Activated CD4-positive, alpha-beta memory T cell treated with anti-CD3 and anti-CD28 coated beads for 36 hours (primary cell): ENCODE data around the gene INSIG1. TPM values are rescaled to one million over a fixed set of nuclear protein-coding genes. Genes with fewer than 3 reads are reported as not detected.
A peak's percentile ranks its signal among the peaks of the same experiment; 100 is the strongest.

Experiments used
- CTCF ChIA-PET: fragments of 350-600 bp; sonication (Branson Sonifier 250); formaldehyde crosslinking; loops from one replicate; lab custom pipeline; 2021; ENCODE audit warnings: antibody characterized with exemption, inconsistent platforms; lab: Charles Lee
- POLR2A ChIA-PET: fragments of 350-600 bp; sonication (Branson Sonifier 250); formaldehyde crosslinking; loops from one replicate; lab custom pipeline; 2021; ENCODE audit warnings: antibody characterized with exemption; lab: Charles Lee
- DNase-seq: peaks from one replicate; pipeline ENCODE4 v3.0.0-alpha.2; 2020
- H3K27ac Mint-ChIP-seq: one replicate; pipeline ENCODE4 v1.8.0; 2021; ENCODE audit warnings: mixed read lengths
- H3K27me3 Mint-ChIP-seq: one replicate; pipeline ENCODE4 v1.8.0; 2021; ENCODE audit warnings: mixed read lengths
- H3K36me3 Mint-ChIP-seq: one replicate; pipeline ENCODE4 v1.8.0; 2021; ENCODE audit warnings: mixed read lengths
- H3K4me1 Mint-ChIP-seq: one replicate; pipeline ENCODE4 v1.8.0; 2021; ENCODE audit warnings: low read depth, mixed read lengths
- H3K4me3 Mint-ChIP-seq: one replicate; pipeline ENCODE4 v1.8.0; 2021; ENCODE audit warnings: mild to moderate bottlenecking, mixed read lengths
- H3K9me3 Mint-ChIP-seq: one replicate; pipeline ENCODE4 v1.8.0; 2021; ENCODE audit warnings: mixed read lengths
- intact Hi-C: fragments of 100-400 bp; cut with micrococcal nuclease; formaldehyde crosslinking; loops from one replicate; pipeline ENCODE4 v1.15.1; 2023
- total RNA-seq, 2 experiments: library from RNA; stranded (reverse); gene quantifications; one replicate each; pipeline ENCODE4 v1.2.3, GENCODE V29; 2021

INSIG1 gene
- total RNA-seq, 2 experiments from 2014 or later, result 94.9 to 96.9 TPM

GRCh38 chr7:155296788-155297516 is 726 bp upstream of the INSIG1 start:
- Mint-ChIP-seq H3K27me3 (no peaks in the 10 kb centered on the region), H3K9me3 (no peaks in the 10 kb centered on the region), H3K4me3 (peak overlapping the region; percentile 84), H3K36me3 (peaks cover 30% of the 10 kb centered on the region), H3K27ac (peak overlapping the region; percentile 88), H3K4me1 (peaks cover 31% of the 10 kb centered on the region)
- POLR2A ChIA-PET, result interaction anchor here (0.5 to 4.4 kb wide), 15 partner anchors 10 to 369 kb away, joined by 3 to 111 read pairs (median 4); partner anchors contain the start of gene PAXIP1
- CTCF ChIA-PET, result interaction anchor here (0.7 to 4.4 kb wide), 9 partner anchors 10 to 384 kb away, joined by 3 to 28 read pairs (median 4); no protein-coding TSS in a partner anchor
- peak; percentile 92 for DNase-seq
- intact Hi-C loops, result loop anchor here (1.0 to 10.0 kb wide), 5 partner anchors 14 to 1595 kb away; partner anchors contain the start of gene LMBR1

GRCh38 chr7:155298288-155298833 is 683 bp downstream of the INSIG1 start:
- DNase-seq, result no peak
- Mint-ChIP-seq H3K4me1 (peaks cover 33% of the 10 kb centered on the region), H3K36me3 (peaks cover 39% of the 10 kb centered on the region), H3K4me3 (peak overlapping the region; percentile 93), H3K27ac (peak overlapping the region; percentile 96), H3K9me3 (no peaks in the 10 kb centered on the region), H3K27me3 (no peaks in the 10 kb centered on the region)
- ChIA-PET CTCF (interaction anchor here (1.0 to 4.4 kb wide), 5 partner anchors 47 to 370 kb away, joined by 3 to 28 read pairs (median 12); no protein-coding TSS in a partner anchor), POLR2A (interaction anchor here (0.8 to 4.4 kb wide), 13 partner anchors 8 to 371 kb away, joined by 3 to 111 read pairs (median 4); partner anchors contain the start of gene PAXIP1)
- intact Hi-C loops, result loop anchor here (2.0 to 10.0 kb wide), 4 partner anchors 40 to 1594 kb away; partner anchors contain the start of genes LMBR1 and RBM33

- H3K4me3 Mint-ChIP-seq, result peak overlapping the region; percentile 93
- H3K27me3 Mint-ChIP-seq, result no peaks in the 10 kb centered on the region
- peak overlapping the region; percentile 96 for H3K27ac Mint-ChIP-seq
- ChIA-PET CTCF (interaction anchor here (1.0 to 4.4 kb wide), 7 partner anchors 44 to 385 kb away, joined by 3 to 28 read pairs (median 5); no protein-coding TSS in a partner anchor), POLR2A (interaction anchor here (0.8 to 4.4 kb wide), 12 partner anchors 8 to 371 kb away, joined by 3 to 111 read pairs (median 4); partner anchors contain the start of genes PAXIP1 and RBM33)
- intact Hi-C loops, result loop anchor here (1.0 to 10.0 kb wide), 8 partner anchors 40 to 1593 kb away; partner anchors contain the start of genes LMBR1 and RBM33
- H3K4me1 Mint-ChIP-seq, result peaks cover 38% of the 10 kb centered on the region
- peak; percentile 98 for DNase-seq
- no peaks in the 10 kb centered on the region for H3K9me3 Mint-ChIP-seq
- H3K36me3 Mint-ChIP-seq, result peaks cover 45% of the 10 kb centered on the region
Observed at GRCh38 chr7:155298834-155299534, 1.3 kb downstream of the INSIG1 start.

GRCh38 chr7:155299535-155300202 is 2.0 kb downstream of the INSIG1 start:
- intact Hi-C loops, result loop anchor here (1.0 to 10.0 kb wide), 8 partner anchors 39 to 1593 kb away; partner anchors contain the start of genes LMBR1 and RBM33
- Mint-ChIP-seq H3K4me3 (peak overlapping the region; percentile 93), H3K27me3 (no peaks in the 10 kb centered on the region), H3K9me3 (no peaks in the 10 kb centered on the region), H3K27ac (peak overlapping the region; percentile 96), H3K36me3 (peaks cover 51% of the 10 kb centered on the region), H3K4me1 (peaks cover 41% of the 10 kb centered on the region)
- POLR2A ChIA-PET, result interaction anchor here (0.9 to 4.4 kb wide), 9 partner anchors 11 to 372 kb away, joined by 3 to 111 read pairs (median 5); partner anchors contain the start of genes PAXIP1 and RBM33
- peak; percentile 47 for DNase-seq
- CTCF ChIA-PET, result interaction anchor here (1.0 to 4.4 kb wide), 6 partner anchors 44 to 386 kb away, joined by 3 to 28 read pairs (median 8); no protein-coding TSS in a partner anchor

GRCh38 chr7:155300641-155301452 is 3.2 kb downstream of the INSIG1 start:
- ChIA-PET CTCF (interaction anchor here (0.9 to 4.7 kb wide), 4 partner anchors 44 to 373 kb away, joined by 4 to 20 read pairs (median 9); no protein-coding TSS in a partner anchor), POLR2A (no interaction called here)
- H3K27me3 Mint-ChIP-seq, result no peaks in the 10 kb centered on the region
- intact Hi-C loops, result no loop called here
- peaks cover 44% of the 10 kb centered on the region for H3K4me1 Mint-ChIP-seq
- H3K36me3 Mint-ChIP-seq, result peaks cover 58% of the 10 kb centered on the region
- H3K27ac Mint-ChIP-seq, result peak overlapping the region; percentile 4
- peak overlapping the region; percentile 68 for H3K4me3 Mint-ChIP-seq
- DNase-seq, result no peak
- H3K9me3 Mint-ChIP-seq, result no peaks in the 10 kb centered on the region

GRCh38 chr7:155303039-155303593 is 5.4 kb downstream of the INSIG1 start:
- no peak overlapping the region for H3K27ac Mint-ChIP-seq
- ChIA-PET POLR2A (no interaction called here), CTCF (interaction anchor here (1.2 to 4.7 kb wide), 2 partner anchors 42 to 376 kb away, joined by 4 to 20 read pairs; no protein-coding TSS in a partner anchor)
- intact Hi-C loops, result no loop called here
- peaks cover 48% of the 10 kb centered on the region for H3K4me1 Mint-ChIP-seq
- H3K27me3 Mint-ChIP-seq, result no peaks in the 10 kb centered on the region
- H3K9me3 Mint-ChIP-seq, result no peaks in the 10 kb centered on the region
- H3K4me3 Mint-ChIP-seq, result no peak overlapping the region
- peaks cover 74% of the 10 kb centered on the region for H3K36me3 Mint-ChIP-seq
- no peak for DNase-seq

GRCh38 chr7:155303897-155304296 is 6.2 kb downstream of the INSIG1 start:
- Mint-ChIP-seq H3K9me3 (no peaks in the 10 kb centered on the region), H3K36me3 (peaks cover 77% of the 10 kb centered on the region)

GRCh38 chr7:155305231-155305904 is 7.7 kb downstream of the INSIG1 start:
- Mint-ChIP-seq H3K4me1 (peaks cover 43% of the 10 kb centered on the region), H3K27me3 (no peaks in the 10 kb centered on the region), H3K27ac (no peak overlapping the region), H3K4me3 (no peak overlapping the region), H3K36me3 (peaks cover 72% of the 10 kb centered on the region), H3K9me3 (no peaks in the 10 kb centered on the region)
- no peak for DNase-seq
- POLR2A ChIA-PET, result interaction anchor here (2.1 kb wide), 1 partner anchor 8 kb away, joined by 10 read pairs; the partner anchor contains the start of gene INSIG1
- intact Hi-C loops, result no loop called here
- CTCF ChIA-PET, result interaction anchor here (4.7 kb wide), 1 partner anchor 39 kb away, joined by 20 read pairs; no protein-coding TSS in a partner anchor

More at GRCh38 chr7:155303897-155304296, 6.2 kb downstream of the INSIG1 start:
- Mint-ChIP-seq H3K4me3 (no peak overlapping the region), H3K27me3 (no peaks in the 10 kb centered on the region), H3K27ac (no peak overlapping the region), H3K4me1 (peaks cover 50% of the 10 kb centered on the region)
- ChIA-PET CTCF (interaction anchor here (1.2 to 4.7 kb wide), 2 partner anchors 41 to 377 kb away, joined by 4 to 20 read pairs; no protein-coding TSS in a partner anchor), POLR2A (no interaction called here)
- intact Hi-C loops, result no loop called here
- no peak for DNase-seq

- Mint-ChIP-seq H3K9me3 (no peaks in the 10 kb centered on the region), H3K36me3 (peaks cover 65% of the 10 kb centered on the region), H3K27ac (no peak overlapping the region), H3K4me1 (peaks cover 30% of the 10 kb centered on the region), H3K27me3 (no peaks in the 10 kb centered on the region), H3K4me3 (no peak overlapping the region)
- POLR2A ChIA-PET, result interaction anchor here (0.8 to 2.1 kb wide), 2 partner anchors 8 to 10 kb away, joined by 3 to 10 read pairs; partner anchors contain the start of gene INSIG1
- no peak for DNase-seq
- CTCF ChIA-PET, result interaction anchor here (0.7 to 1.5 kb wide), 3 partner anchors 38 to 393 kb away, joined by 3 to 7 read pairs (median 3); no protein-coding TSS in a partner anchor
- intact Hi-C loops, result no loop called here
Observed at GRCh38 chr7:155306673-155307470, 9.2 kb downstream of the INSIG1 start.
